Peyer's patch (tissue), 4 donors: ENCODE results near the gene NSUN6.

ENCODE experiments used
- POLR2A ChIP-seq, 2 donors: fragments of 450-650 bp; IDR thresholded peaks; one replicate each; pipeline ENCODE4 v1.5.1; 2017; ENCODE audit warnings: antibody characterized with exemption in 2 of 2, mild to moderate bottlenecking in 2 of 2, moderate library complexity in 2 of 2
- TF ChIP-seq, protein P1 (sequence below), 6 experiments: fragments of 450-650 bp in 4 of 6; fragments of 200-600 bp in 2 of 6; sonication (generic) in 1 of 6; IDR thresholded peaks; one replicate each; pipeline ENCODE4 v1.5.1; 2017 to 2019; ENCODE audit warnings: antibody characterized with exemption in 6 of 6, mild to moderate bottlenecking in 3 of 6, moderate library complexity in 1 of 6

DNA sequence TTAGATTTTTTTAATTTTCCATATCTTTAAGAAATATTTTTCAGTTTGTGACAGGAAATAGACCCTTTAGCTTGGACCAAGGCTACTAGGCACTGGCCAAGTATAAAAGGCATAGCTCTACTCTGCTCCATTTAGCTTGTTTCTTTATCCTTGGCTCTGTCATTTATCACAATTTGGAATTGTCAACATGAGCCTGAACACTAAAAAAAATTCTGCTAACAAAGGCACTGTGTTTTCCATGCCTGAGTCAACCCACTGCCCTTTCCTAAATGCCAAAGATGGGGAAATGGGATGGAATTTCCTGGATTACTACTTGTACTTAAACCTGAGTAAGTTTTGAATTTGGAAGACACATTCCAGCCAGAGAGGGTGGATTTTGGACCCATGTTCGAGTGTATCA is 128.4 kb downstream of the NSUN6 start:
- TF ChIP-seq, protein P1, sequence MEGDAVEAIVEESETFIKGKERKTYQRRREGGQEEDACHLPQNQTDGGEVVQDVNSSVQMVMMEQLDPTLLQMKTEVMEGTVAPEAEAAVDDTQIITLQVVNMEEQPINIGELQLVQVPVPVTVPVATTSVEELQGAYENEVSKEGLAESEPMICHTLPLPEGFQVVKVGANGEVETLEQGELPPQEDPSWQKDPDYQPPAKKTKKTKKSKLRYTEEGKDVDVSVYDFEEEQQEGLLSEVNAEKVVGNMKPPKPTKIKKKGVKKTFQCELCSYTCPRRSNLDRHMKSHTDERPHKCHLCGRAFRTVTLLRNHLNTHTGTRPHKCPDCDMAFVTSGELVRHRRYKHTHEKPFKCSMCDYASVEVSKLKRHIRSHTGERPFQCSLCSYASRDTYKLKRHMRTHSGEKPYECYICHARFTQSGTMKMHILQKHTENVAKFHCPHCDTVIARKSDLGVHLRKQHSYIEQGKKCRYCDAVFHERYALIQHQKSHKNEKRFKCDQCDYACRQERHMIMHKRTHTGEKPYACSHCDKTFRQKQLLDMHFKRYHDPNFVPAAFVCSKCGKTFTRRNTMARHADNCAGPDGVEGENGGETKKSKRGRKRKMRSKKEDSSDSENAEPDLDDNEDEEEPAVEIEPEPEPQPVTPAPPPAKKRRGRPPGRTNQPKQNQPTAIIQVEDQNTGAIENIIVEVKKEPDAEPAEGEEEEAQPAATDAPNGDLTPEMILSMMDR (IDR thresholded peaks at IDR 0.05) = no peak
- no peak for TF ChIP-seq POLR2A (IDR thresholded peaks at IDR 0.05)
